NCI-H526 treated with DMSO at 0.1 percent for 48 hours (cell line): Measurements from ENCODE around the gene NMRAL1.

Experiments used
- DNase-seq: peaks from one replicate; lab custom pipeline; 2025; lab: John Stamatoyannopoulos, UW

Gene NMRAL1

DNA sequence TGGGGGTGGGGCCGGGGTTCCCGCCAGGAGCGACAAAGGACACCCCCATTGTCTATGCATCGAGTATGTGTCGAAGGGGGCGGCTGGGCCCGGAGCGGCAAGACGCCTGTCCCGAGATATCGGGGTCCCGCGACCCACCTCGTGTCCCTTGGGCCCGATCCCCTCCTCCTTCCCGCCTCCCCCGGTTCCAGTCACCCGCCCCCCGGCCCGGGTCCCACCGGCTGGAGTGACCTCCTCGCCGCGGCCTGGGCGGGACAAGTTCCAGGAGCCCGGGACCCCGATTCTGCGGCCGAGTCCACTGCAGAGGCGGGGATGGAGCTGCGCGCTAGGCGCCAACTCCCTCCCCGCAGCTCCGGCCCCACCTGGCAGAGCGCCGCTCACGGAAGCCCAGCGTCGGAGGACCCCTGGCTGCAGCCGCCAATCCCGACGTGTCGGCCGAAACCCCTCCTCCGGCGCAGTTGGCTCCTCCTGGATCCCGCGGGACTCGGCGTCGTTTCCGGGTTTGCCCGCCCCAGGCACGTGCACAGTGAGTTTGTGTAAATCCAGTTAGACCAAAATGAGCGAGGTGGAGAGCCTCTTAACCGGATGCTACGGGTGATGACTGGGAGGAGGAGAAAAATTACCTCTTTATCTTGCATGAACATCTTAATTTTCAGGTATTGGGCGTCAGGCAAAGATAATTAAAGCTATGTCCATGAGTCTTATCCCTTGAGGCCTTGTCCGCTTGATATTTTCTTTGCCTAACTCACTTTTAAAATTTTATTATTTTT, at the start of gene NMRAL1:
TSS of gene NMRAL1 (minus strand) at position 434 of the 770 bp plus-strand sequence. CDS start 493 bp downstream, outside the sequence.
- peak; percentile 84 for DNase-seq

DNA sequence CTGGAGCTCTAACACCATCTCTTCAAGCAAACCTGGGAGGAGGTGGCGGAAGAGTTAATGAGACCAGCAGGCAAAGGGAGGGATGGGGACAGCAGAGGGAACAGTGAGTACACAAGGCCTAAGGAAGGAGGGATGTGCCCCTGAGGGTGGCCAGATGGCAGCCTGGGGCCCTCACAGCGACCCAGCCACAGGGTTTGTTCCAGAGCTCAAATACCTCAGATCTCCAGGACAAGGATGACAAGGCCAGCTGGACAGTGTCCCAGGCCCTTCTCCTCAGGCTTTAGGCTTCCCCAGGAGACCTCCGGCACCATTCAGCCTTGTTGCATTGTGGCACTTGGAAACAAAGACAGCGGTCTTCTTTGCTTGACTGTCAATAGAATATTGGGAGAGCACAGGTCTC, 49.3 kb upstream of the NMRAL1 start:
- no peak for DNase-seq

DNA sequence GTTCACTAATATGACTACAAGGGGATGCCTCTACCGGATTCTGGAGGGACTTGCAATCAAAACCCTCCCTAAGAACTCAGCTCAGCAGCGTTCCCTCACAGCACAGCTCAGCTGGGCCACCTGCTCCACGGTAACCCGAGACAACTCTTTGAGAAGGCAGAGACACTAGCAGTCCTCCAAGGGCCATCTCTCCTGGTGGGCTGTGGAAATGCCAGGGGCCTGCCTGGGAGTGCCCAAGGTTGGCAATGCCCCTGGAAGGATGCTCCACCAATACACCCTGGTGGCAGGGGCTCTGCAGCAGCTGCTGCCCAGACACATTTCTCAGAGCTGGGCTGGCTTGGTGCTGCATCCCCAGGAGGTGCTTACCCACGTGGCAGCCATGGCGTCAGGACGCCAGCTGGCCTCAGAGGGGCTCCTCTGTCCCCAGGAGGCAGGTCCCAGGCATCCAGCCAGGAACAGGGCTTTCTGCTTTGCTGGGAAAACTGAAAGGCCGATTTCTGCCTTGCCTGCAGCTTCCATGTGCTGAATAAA, 47.7 kb upstream of the NMRAL1 start:
- no peak for DNase-seq

- DNase-seq, result no peak
These were observed 46.5 kb upstream of the NMRAL1 start for GRCh38 chr16:4520913-4521312.

GRCh38 chr16:4519274-4520058, 45.0 kb upstream of the NMRAL1 start:
- DNase-seq, result no peak

GRCh38 chr16:4517812-4518680, 43.6 kb upstream of the NMRAL1 start:
- DNase-seq, result peak; percentile 1

DNA sequence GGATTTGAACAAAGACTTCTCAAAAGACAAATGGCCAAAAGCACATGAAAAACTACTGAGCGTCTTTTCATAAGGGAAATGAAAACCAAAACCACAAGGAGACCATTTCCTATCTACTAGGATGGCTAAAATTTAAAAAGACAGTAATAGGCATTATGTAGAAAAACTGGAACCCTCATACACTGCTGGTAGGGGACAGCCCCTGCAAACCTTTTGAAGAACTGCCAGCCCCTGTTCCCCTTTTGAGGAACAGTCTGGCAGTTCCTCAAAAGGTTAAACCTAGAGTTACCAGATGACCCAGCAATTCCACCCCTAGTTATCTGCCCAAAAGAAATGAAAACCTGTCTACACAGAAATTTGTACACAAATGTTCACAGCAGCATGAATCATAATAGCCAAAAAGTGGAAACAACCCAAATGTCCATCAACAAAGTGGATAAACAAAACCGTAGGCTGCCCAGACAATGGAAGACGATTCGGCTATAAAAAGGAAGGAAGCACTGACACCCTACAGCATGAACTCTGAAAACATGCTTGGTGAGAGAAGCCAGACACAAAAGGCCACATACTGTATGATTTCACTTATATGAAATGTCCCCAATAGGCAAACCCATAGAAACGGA, 41.3 kb upstream of the NMRAL1 start:
- DNase-seq, result no peak

DNA sequence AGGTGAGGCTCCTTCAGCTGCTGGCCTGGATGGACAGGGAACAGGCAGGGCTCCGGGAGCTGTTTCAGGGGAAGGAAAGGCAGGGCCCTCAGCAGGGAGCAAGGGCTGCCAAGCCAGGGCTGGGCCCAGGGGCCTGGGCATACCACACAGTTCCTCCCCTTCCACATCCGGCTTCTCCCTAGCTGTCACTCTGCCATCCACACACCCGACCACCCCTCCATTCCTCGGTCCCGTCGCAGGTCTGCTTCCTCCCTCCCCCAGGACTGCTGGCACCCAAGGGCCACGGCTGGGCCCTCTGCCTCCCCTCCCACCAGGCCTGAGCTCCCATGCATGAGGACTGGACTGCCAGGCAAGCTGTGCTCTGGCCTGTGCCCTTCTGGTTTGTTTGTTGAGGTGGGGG, 40.2 kb upstream of the NMRAL1 start:
- no peak for DNase-seq

GRCh38 chr16:4513881-4514280, 39.5 kb upstream of the NMRAL1 start:
- DNase-seq, result no peak

DNA sequence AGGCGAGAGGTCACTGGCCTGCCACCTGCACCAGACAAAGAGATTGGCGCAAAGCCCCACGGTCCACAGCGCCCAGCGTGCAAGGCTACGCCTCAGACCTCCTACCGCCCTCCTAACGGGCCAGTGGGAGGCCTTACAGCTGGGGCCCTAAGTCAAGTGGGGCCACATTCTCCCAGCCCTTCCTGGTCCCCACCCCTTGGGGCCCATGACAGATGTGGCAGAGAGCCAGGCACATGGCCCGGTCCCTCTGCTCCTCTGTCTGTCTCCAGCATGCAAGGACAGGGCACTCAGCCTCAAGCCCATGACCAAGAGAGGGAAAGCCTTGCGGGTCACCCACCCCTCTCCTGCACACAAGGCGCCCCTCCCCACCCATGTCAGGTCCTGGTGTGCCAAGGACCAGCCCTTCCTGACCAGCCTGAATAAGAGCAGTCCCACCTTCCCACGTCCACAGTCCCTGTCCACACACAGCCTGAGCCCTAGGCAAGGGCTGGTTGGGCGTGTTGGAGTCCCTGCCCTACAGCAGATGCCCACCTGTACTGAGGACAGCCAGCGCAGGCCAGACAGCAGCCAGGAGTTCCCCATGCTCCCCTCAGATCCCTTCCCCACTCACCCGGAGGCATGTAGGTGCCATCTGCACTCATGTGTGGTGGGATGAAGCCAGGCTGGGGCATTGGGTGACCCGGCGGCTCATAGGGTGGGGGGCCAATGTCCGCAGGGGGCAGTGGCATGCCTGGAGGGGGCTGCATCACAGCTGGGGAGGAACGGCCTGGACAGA, 38.8 kb upstream of the NMRAL1 start:
- DNase-seq, result no peak

- DNase-seq, result no peak
These were observed 38.0 kb upstream of the NMRAL1 start for GRCh38 chr16:4512473-4512872.

DNA sequence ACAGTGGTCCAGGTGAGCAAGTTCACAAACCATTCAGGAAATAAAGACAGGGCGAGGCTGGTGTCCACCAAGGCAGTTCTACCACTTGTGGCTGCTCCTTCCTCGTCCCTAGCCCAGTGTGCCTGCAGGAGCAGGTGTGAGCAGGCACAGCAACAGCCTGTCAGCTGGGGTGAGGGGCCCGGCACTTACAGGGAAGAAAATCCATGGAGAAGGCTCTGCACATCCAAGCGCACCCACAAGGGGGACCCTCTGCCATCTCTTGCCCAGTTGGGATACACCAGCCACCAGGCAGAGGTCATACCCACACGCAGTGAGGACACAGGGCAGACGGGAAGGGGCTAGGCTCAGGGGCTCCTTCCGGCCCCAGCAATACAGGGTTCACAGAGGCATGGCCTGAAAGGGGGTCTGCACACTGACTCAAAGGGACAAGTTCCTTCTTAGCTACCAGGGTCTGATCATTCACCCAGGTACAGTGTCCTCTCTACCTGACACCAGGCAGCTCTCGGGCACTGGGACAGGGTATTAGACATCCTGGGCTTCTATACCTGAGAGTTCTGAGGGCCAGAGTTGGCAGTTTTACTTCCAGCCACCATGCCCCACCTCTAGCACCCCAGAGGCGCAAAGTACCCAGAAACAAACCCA, 37.1 kb upstream of the NMRAL1 start:
- peak; percentile 7 for DNase-seq

DNA sequence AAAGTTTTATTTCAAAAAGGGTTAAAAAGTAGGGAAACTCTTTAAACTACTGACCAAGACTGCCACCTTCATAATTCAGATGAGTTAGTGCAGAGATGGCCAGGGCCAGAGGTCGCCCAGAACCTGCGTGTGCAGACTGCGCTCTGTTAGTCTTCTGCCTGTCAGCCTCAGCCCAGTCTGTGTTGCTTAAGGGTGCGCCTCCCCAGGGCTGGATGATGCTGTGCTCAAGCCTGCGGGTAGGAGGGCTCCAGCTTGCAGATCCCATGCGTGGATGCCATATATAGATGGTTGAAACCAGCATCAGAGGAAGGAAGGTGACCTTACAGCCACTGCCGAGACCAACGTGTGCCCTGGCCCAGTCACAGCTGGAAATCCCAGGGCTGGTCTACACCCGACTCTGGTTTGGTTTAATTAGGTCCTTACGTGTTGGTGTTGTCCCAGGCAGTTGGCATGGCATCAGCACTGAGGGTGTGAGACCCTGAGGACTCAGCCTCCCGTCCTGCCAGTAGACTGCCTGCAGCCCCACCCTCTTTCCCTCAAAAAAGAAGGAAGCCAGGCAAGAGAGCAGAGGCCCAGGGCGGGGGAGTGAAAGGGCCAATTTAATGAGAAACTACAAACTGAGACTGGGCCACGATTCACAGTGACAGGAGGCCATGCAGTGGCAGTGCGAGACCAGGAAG, 36.5 kb upstream of the NMRAL1 start:
- no peak for DNase-seq

DNA sequence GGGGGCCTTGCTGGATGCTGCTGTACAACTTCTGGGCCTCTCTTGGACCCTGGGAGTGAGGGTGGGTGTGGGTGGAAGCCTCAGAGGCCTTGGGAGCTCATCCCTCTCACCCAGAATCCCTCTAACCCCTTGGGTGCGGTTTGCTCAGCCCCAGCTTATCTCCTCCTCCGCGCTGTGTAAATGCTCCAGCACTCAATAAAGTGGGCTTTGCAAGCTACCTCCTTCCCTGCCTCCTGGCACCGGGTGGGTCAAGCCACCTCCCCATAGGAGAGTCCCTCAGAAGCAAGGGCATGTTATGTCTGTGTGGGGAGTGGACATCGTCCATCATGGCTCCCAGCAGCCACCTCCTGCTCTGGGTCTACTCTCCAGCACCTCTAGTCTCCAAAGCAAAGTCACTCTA, 35.7 kb upstream of the NMRAL1 start:
- DNase-seq, result no peak

DNA sequence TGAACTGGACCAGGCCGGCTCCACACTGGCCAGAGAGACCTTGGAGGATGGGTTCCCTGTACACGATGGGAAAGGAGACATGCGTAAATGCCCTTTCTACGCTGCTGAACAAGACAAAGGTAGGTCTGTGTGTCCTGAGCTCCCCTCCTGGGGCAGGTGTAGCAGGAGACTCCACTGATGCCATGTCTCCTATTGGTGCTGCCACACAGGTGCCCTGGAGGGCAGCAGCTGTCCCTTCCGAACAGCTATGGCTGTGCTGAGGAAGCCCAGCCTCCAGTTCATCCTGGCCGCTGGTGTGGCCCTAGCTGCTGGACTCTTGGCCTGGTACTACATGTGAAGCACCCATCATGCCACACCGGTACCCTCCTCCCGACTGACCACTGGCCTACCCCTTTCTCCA, 35.0 kb upstream of the NMRAL1 start:
- DNase-seq, result no peak

DNA sequence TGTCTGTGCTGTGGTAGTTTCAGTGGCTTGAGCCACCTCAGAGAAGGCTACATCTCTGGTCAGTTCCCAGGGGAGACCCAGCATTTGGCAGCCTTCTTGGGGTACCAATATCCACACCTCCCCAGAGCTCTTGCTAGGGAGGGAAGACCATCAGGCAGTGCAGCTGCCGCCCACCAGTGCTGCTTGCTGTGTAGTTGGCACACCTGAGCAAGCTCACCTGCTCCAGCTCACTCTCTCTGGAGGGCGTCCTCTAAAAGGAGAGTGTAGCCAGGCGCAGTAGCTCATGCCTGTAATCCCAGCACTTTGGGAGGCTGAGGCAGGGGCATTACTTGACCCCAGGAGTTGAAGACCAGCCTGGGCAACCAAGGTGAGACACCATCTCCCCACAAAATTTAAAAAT, 34.4 kb upstream of the NMRAL1 start:
- DNase-seq, result no peak

- DNase-seq, result no peak
These were observed 33.3 kb upstream of the NMRAL1 start for GRCh38 chr16:4507588-4508345.

GRCh38 chr16:4506450-4506849, 32.0 kb upstream of the NMRAL1 start:
- peak; percentile 1 for DNase-seq
